NT2/D1 (cell line): ENCODE measurements around the gene CPEB3.

ENCODE experiments used
- SUZ12 ChIP-seq: IDR thresholded peaks from 2 replicates; pipeline ENCODE4 v1.6.1; 2011; ENCODE audit not compliant: insufficient read length, insufficient read depth; ENCODE audit errors: extremely low read depth
- YY1 ChIP-seq: IDR thresholded peaks from 2 replicates; pipeline ENCODE4 v1.6.1; 2011; ENCODE audit not compliant: insufficient read length, insufficient read depth
- ZNF274 ChIP-seq: IDR thresholded peaks from 2 replicates; pipeline ENCODE4 v1.6.1; 2011; ENCODE audit warnings: mild to moderate bottlenecking, low read depth, low read length

DNA sequence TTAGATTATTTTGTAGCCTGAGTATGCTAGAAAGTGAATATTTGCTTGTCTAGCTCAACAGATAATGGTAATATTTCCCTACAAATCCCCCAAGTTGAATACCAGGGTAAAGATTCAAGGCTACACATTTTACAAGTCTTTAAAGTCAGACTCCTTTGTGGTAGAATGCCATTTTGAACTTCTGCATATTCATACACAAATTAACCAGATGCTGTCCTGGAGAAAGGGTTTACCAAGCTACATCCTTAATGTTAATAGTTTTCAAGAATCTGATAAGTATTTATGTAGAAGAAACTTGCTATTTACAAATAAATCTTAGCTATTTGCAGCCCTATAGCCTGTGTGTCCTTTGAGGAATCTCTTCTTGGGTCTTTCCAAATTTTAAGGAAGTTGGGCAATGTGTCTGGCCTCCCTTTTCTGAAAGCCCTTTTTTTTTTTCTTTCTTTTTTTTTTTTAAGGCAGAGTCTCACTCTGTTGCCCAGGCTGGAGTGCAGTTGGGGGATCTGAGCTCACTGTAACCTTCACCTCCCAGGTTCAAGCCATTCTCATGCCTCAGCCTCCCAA lies 82.6 kb downstream of the CPEB3 start:
- TF ChIP-seq YY1 (no peak), ZNF274 (no peak), SUZ12 (no peak)
